GM18870 (cell line): Measurements from ENCODE around the gene CCSER2.
"Not testable (repeated sequence)": the region's sequence is repeated elsewhere in the genome, so short reads cannot be mapped to it uniquely, and the experiment has no call there.

Experiments
- ATAC-seq: cut with Tn5 transposase; IDR thresholded peaks from one replicate; pipeline ENCODE4 v1.9.1; 2021; ENCODE audit warnings: moderate library complexity; ENCODE audit not compliant: unreplicated experiment

Gene CCSER2

DNA sequence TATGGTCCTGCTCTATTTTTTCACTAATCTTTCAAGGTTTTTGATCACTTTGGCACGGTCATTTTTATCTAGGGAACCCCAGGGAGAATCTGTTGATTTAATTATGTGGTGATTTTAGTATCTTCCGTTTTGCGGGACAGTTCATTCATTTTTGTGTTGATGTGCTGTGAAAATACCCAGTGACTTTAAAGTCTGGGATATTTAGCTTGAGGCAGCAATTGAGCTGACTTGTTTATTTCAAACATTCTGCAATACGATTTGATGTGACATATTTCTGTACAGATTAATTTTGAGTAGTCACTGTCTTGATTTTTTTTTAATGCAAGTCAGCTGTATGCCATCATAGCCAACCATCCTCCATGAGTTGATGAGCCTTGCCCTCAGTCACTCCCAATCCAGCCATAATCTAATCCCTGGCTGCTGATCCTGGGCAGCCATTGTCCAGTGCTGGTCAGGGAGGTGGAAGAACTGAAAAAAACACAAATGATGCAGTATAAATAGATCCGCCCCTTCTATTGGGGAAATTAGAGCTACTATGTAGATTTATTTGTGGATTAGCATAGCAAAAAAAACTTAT, 183.4 kb downstream of the CCSER2 start:
- no peak for ATAC-seq

DNA sequence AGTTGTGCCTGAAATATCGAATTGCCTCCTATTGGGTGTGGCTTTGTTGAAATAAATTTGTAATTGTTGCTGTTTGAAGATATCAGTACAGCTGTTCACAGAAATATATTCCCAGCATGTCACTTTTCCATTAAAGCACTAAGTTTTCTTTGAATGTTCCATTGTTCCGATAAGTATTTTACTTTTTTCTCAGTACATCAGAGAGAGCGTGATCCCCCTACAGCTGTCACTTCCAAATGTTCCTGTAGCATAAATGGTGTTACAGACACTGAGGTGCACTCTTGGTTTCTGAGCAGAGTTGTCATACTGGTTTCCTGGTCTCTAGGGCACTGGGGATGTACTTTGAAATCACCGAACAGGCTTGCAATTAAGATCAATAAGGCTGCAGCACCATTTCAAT, 189.2 kb downstream of the CCSER2 start:
- no peak for ATAC-seq

DNA sequence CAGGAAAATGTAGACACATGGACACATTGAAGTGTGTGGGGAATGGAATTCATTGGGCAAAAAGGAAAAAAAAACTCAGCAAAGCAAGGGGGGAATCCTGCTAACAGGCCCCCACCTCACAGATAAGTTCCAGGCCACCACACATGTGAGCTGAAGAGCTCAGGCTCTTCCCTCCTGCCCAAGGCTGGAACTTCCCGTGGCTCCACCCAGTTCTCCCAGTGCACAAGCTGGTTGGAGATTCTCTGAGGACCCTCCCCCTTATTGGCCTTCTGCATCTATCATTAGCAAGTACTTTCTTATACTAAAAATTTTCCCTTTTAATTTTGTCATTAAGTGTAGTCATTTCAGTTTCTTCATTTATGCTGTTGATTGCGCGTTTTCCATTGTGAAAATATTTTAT, 190.8 kb downstream of the CCSER2 start:
- no peak for ATAC-seq

DNA sequence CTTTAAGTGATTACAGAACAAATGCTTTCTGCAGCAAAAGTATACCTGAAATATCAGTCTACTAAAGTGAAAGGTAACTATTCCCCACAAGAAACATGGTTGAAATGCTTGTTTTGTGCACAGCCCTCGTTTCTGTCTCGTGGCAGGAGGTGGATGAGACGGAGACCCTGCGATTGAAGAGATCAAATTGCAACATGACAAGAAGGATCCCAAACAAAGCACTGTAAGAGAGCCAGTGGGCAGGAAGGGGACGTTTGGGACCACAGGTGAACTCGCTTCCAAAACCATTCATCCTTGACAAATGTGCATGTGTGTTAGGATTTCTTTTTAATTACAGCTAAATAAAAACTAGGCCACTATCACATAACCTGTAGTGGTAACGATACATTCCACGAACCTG, 192.6 kb downstream of the CCSER2 start:
- ATAC-seq: no peak

DNA sequence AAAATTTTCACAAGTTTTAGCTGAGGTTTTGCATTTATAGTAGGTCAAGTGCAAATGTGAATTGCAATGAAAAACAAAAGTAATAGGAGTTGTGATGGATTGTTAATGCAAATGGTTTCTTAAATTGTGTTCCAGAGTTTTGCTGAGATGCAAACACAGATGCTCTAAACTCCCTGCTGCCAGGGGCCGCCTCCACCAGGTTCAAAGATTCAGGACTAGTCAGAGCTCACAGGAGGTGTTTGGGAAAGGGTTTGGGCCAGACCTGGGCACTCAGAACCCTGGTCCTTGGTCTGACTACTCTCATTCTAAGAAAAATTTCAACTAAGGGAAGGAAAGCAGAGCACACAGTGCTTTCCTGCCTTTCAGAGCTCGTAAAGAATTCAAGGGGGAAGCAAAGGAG, 193.1 kb downstream of the CCSER2 start:
- no peak for ATAC-seq

DNA sequence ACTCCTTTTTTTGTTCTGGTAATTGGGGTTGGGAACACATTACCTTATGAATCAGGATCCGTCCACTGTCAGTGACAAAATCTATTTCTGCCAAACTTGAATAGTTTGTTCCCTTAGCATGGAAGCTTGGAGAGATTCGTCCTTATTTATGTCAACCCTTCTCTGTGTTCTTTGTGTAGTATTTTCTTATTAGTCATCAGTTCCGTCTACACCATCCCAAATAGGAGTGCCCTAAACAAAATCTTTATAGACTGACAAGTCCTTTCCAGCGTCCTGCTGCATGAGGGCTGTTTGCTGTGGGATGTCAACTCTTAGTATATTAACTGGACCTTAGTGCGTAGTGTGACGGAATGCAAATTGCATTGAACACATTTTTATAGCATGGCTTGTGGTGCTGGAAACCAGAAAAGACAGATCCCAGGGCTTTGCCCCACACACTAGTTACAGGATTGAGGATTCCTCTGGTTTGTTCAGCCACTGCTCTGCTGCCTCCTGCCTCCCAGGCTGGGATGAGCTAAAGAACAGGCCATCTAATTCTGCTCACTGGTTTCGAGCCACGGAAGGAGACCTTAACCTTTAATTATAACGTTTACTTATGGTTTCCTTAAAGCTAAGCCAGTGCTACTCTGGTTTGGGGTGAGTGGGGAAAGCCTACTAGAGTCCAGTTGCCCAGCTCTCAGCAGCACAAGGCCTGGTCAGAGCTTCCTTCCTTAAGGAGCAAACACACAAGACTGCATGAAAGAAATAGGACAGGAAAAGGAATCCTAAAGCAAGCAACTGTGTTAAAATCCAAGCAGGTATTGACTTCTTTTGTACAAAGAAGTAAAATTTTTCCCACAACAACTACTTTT, 194.4 kb downstream of the CCSER2 start:
- no peak for ATAC-seq

DNA sequence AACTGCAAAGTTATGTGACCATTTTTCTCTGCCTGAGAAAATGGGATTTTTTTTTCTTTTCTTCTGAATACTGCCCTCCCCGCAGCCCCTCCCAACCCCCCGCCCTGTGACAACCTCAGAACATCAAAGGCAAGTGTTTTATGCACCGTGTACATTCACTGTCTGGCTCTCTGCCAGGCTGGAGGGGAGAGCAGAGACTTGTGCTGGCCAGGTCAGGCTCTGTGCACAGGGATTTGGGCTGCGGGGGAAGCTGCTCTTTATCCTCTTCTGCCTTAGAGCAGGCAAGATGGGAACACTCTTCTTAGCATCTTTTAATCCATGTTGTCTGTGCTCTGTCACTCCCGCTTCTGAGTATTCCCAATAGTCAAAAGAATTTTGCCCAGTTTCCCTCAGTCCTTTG, 195.1 kb downstream of the CCSER2 start:
- ATAC-seq: no peak

DNA sequence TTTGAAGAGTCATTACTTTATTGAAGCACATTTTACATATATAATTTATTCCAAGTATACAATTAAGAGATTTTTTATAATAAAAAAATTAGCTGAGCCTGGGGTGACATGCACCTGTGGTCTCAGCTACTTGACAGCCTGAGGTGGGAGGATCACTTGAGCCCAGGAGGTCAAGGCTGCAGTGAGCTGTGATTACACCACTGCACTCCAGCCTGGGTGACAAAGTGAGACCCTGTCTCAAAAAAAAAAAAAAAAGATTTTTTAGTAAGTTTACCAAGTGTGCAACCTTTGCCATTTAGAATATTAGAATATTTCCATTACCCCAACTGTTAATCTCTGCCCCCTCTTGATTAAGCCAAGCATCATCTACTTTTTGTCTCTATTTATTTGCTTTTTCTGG, 196.0 kb downstream of the CCSER2 start:
- ATAC-seq: no peak

DNA sequence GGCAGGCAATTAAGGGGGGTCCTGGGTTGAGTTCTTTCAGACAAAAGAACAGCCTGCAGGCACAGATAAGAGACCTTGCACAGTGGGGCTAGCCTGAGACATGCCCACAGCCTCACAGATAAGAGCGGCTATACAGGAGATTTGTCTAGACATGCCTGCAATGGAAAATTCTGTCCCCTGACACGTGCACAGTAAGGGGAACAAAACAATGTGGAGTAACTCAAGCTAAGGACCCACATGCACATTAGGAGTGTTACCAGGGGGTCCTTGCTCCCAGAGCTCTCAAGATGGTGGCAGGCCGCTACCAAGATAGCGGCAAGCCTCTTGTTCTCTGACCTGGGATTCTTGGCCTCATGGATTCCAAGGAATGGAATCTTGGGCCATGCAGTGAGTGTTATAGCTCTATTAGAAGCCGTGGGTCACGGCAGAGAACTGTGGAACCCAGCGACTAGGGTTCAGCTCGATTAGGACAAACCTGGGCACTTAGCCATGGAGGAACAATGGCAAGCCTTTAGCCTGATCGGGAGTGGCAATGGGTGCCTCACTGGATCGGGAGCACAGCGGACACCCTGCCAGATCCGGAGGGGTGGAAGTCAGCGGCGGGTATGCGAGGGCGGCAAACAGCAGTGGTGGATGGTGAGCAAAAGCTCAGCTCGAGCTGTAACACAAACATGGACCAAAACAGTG, 196.9 kb downstream of the CCSER2 start:
- ATAC-seq: no peak

DNA sequence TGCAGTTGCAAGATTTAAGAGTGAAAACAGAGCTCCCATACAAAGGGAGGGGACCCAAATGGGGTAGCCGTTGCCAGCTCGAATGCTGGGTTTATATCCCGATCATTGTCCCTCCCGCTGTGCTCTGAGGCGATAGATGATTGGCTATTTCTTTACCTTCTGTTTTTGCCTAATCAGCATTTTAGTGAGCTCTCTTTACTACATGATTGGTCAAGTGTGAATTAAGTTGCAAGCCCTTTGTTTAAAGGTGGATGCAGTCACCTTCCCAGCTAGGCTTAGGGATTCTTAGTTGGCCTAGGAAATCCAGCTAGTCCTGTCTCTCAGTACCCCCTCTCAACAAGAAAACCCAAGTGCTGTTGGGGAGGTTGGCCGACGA, 197.4 kb downstream of the CCSER2 start:
- not testable (repeated sequence) for ATAC-seq

DNA sequence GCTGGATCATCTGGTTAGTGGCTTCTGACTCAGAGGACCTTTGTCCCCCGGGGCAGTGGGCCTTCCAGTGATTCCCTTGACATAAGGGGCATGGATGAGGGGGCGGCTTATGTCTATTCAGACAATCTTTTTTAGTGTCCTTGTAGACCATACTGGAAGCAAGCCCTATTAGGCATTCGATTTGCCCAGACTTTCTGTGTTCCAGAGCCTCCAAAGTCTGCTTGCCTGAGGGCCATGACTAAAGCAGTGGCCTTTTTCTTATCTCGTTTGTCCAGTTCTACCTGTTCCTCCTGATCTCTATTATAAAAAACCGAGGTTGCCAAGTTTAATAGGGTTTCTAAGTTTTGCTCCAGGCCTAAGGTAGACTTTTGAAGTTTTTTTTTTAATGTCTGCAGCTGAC, 199.0 kb downstream of the CCSER2 start:
- ATAC-seq: not testable (repeated sequence)

DNA sequence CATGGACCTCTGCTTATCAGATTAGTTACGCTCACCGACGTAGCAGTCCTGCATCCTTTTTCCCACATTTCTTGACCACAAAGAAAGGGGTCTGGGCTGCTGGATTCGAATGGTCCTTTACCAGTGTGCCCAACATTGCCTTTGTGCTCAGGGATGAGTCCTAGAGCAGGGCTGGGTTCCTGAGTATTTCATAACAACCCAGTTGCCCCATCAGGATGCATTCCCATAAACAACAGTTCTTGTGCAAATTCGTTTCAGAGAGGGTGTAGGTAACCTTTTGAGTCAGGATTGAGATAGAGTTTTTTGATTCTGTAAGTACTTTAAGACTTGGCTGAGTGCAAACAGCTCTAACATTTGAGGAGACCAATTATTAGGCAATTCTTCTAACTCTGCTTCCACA, 200.1 kb downstream of the CCSER2 start:
- ATAC-seq: not testable (repeated sequence)

DNA sequence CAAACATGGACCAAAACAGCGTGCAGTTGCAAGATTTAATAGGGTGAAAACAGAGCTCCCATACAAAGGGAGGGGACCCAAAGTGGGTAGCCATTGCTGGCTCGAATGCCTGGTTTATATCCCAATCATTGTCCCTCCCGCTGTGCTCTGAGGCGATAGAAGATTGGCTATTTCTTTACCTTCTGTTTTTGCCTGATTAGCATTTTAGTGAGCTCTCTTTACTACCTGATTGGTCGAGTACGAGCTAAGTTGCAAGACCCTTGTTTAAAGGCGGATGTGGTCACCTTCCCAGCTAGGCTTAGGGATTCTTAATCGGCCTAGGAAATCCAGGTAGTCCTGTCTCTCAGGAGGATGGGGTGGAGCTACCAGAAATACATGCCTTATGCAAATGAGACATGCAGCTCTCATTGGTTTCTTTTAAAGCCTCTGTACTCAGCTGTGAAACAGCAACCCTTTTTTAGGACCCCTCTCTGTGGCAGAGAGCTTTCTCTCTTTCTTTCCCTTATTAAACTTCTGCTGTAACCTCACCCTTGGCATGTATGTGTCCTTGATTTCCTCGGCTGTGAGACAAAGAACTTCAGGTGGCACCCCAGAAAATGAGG, 202.4 kb downstream of the CCSER2 start:
- ATAC-seq: no peak

DNA sequence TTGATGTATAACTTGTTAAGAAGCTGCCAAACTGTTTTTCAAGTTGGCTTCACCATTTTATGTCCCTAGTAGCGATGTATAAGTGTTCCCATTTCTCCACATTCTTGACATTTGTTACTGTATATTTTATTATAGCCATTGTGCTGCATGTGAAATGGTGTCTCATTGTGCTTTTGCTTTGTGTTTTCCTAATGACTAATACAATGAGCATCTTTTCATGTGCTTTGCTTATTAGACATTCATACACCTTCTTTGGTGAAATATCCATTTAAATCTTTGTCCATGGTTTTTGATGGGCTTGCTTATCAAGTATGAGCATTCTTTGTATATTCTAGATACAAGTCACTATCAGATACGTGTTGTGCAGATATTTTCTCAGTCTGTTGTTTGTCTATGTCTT, 203.0 kb downstream of the CCSER2 start:
- ATAC-seq: no peak

DNA sequence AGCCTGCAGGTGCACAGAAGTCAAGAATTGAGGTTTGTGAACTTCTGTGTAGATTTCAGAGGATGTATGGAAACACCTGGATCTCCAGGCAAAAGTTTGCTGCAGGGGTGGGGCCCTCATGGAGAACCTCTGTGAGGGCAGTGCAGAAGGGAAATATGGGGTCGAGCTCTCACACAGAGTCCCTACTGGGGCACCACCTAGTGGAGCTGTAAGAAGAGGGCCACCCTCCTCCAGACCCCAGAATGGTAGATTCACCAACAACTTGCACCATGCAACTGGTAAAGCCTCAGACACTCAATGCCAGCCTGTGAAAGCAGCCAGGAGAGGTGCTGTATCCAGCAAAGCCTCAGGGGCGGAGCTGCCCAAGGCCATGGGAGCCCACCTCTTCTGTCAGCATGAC, 205.8 kb downstream of the CCSER2 start:
- no peak for ATAC-seq

DNA sequence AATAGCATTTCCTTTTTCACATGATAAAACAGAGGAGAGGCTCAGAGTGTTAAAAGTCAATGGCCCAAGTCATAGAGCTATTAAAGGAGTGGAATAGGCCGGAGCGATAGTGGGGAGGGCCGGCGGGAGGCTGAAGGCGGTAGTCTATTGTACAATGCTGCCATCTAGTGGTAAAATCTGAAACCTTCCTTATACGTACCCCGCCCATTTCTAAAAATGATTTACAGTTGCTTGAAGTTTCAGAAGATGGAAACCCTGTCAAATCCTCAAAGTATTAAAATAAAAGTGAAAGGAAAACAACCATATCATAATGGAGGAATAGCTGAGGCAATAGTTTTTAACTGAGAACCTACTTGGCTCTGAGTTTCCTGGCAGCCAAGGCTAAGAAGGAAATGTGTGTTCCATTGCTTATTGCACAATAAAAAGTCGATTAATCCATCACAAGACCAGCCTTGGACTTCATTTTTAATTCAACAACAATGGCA, 209.1 kb downstream of the CCSER2 start:
- peak; percentile 83 for ATAC-seq

DNA sequence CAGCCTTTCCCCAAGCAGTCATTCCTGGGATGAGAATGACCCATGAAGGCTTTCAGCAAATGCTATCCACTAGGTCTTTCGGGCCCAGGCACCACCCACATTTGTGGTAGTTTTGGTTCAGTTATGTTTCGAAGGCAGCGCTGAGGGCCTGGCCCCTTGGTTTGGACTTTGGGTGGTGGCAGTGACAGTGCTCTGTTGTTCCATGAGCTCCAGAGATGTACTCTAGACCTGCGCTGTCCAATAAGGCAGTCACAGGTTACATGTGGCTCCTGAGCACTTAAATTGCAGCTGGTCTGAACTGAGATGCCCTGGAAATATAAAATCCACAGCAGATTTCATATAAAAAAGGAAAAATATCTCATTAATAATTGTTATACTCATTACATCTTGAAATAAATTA, 209.6 kb downstream of the CCSER2 start:
- no peak for ATAC-seq

DNA sequence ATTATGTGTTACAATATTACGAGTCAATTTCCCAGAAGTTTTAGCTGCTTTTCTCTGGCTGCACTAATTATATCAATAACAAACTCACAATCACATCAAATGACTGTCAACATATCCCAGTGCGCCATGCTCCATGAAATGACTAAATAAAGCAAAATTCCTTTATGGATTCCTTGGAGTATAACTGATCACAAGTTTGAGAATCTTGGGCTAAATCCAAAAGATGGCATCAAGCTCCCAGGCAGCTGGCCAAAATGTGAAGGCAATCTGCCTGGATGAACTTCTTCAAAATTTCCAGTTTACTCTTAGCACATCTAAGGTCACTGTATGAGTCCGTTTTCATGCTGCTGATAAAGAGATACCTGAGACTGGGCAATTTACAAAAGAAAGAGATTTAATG, 210.8 kb downstream of the CCSER2 start:
- no peak for ATAC-seq

DNA sequence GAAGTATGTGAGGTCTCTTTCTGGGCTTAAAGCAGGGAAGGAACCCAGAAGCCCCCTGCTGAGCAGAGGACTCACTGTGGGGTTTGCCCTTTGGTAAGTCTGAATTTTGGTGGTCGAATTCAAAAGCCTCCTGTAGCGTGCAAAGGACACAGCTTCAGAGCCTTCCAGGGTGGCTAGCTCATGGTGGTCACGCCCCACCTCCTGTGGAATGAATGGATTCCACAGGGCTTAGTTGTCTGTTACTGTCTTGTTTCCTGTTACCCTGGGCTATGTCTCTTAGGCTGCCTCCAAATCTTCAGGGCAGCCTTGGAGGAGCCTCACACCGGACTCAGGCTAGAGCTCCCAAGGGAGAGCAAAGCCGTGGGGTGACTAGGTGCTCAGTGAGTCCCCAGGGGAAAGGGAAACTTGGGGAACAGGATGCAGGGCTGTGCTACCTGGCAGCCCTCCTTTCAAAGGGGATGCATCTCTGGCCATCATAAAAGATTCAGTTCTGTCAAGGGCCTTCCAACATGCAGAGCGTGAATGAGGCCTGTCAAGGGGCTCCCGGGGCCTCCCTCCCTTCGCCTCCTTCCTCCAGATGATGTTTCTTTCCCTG, 211.7 kb downstream of the CCSER2 start:
- ATAC-seq: peak; percentile 4

DNA sequence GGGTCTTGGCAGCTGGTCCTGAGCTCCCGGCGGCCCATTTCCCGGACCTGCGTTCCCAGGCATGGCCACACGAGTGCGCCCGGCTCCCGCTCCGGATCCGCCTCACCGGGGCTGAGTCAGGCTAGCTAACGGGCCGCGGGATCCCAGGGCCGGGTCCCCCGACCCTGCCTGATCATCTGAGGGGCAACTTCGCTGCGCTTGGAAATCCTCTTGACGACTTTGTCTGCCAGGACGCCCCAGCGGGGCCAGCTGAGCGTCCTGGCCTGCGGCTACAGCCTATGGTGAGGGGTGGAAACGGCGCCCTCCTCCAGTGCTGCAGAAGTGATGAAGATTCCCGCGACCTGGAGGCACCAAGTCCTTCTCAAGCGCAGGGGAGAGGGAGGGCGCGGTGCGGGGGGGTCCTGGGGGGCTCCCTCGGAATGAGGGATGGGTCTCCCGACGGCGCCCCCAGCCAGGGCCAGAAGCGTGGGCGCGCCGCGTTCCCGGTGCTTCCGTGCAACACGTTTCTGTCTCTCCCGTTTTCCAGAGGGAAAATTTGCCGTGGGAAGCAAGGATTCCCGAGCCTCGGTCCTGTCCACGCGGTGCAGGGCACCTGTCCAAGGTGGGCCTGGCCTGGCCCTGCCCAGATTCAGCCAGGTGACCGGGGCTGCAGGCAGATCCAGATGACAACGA, 212.4 kb downstream of the CCSER2 start:
- peak; percentile 62 for ATAC-seq

DNA sequence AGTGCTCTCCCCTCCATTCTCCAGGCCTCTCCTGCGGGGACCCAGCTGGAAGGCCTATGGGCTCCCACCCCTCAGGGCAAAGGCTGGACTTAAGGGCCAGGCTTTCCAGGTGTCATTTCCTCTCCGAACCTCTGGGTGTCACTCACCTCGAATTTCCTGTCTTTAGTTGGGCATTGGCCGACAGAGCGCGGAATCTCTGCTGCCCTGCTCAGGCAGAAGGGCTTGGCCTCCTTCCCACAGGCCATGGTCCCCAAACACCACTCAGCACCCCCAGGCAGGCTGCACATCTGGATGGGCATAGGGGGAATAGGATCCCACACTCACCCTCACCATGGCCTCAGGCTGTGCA, 212.9 kb downstream of the CCSER2 start:
- no peak for ATAC-seq
